Omental fat pad (tissue), 4 donors: Measurements from ENCODE around the gene ABCC3. TPM values are rescaled to one million over a fixed set of nuclear protein-coding genes. Genes with fewer than 3 reads are reported as not detected.
A peak's percentile ranks its signal among the peaks of the same experiment; 100 is the strongest.

Experiments used
- ATAC-seq: fragments of 150-250 bp; one replicate; pipeline ENCODE4 v1.9.1; 2016; ENCODE audit warnings: mild to moderate bottlenecking, moderate library complexity; ENCODE audit not compliant: low FRiP score
- DNase-seq: peaks from one replicate; pipeline ENCODE4 v3.0.0-alpha.2; 2019; ENCODE audit warnings: low spot score
- total RNA-seq, 4 donors: library from RNA; depleted of rRNA; stranded (reverse); fragments of >200 nt; gene quantifications; one replicate each; pipeline ENCODE4 v1.1.0, GENCODE V29; 2016
- TF ChIP-seq, protein P1 (sequence below), 3 donors: fragments of 450-650 bp; IDR thresholded peaks; one replicate each; pipeline ENCODE4 v1.5.1; 2016 to 2017; ENCODE audit warnings: antibody characterized with exemption in 3 of 3, mild to moderate bottlenecking in 3 of 3, moderate library complexity in 2 of 3

Gene ABCC3
- total RNA-seq, 4 donors from 2014 or later: 2.8 to 19.9 (median 11.1) TPM

DNA sequence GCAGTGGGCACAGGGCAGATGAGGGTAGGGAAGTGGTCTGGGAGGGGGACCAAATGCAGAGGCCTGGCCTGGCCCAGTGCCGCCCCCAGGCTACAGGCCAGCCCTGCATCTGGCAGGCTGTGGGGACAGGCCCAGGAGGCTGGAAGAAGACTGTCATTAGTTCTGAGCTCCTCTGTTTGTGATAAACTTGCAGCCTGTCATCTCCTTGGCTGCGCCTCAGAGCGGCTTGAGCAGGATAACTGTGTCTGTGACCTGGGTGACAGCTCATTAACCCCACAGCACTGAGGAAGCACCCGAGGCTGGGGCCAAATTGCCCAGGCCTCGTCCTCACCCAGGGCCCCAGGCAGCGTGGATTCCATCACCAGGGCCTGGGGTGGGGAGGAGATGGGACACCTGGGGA, 23.9 kb downstream of the ABCC3 start:
- DNase-seq: no peak
- ATAC-seq: no peak
- TF ChIP-seq, protein P1, sequence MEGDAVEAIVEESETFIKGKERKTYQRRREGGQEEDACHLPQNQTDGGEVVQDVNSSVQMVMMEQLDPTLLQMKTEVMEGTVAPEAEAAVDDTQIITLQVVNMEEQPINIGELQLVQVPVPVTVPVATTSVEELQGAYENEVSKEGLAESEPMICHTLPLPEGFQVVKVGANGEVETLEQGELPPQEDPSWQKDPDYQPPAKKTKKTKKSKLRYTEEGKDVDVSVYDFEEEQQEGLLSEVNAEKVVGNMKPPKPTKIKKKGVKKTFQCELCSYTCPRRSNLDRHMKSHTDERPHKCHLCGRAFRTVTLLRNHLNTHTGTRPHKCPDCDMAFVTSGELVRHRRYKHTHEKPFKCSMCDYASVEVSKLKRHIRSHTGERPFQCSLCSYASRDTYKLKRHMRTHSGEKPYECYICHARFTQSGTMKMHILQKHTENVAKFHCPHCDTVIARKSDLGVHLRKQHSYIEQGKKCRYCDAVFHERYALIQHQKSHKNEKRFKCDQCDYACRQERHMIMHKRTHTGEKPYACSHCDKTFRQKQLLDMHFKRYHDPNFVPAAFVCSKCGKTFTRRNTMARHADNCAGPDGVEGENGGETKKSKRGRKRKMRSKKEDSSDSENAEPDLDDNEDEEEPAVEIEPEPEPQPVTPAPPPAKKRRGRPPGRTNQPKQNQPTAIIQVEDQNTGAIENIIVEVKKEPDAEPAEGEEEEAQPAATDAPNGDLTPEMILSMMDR (IDR thresholded peaks at IDR 0.05): no peak

DNA sequence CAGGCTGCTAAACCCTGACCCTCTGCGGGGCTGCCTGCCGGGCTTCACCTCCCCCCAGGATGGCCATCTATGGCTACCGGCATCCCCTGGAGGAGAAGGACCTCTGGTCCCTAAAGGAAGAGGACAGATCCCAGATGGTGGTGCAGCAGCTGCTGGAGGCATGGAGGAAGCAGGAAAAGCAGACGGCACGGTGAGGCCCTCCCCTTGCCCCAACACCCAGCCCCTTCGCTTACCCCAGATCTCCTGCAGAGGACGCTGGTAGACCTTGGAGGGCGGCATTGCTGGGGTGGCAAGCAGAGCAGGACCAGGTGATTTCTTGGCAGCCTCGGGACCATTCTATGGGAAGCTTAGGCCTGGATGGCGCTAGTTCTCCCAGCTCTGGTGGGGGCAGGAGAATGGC, 24.5 kb downstream of the ABCC3 start:
- ATAC-seq (no peak), DNase-seq (no peak)
- TF ChIP-seq, protein P1 (IDR thresholded peaks at IDR 0.05): no peak

DNA sequence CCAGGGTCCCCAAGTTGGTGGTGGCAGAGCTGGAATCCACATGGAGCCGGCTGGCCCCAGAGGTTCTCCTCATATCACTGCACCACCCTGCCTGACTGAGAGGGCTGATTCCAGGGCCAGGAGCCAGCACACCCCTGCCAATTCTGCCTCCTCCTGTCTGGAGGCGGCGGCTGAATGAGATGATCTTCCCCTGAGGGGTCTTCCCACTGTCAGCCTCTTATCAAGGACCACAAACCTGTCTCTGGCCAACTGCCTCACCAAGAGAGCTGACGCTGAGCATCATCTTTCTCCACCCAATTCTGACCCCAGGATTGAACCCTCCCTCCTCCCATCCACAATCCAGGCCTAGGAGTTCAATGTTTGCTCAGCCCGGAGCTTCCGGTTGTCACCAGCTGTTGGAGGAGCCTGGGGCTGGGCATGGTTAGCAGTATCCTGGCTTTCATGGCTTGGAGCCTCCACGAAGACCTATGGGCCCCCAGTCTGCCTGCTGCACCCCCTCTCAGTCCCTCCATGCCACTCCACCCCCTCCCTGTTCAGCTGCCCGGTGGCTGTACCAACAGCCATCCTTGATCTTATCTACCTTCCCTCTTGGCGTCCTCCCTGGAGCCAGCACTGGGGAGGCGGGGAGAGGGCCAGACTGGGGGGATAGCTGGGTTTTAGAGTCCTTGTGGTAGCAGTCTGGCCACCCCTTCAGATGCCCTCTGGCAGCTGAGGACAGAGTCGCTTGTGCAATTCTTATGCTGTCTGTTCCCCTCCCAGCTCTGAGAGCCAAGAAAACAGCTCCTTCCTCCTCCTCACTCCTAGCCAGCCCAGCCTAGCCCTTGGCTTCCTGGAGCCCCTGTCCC, 25.6 kb downstream of the ABCC3 start:
- TF ChIP-seq, protein P1 (IDR thresholded peaks at IDR 0.05): no peak
- peak; percentile 19 for ATAC-seq
- DNase-seq: no peak

DNA sequence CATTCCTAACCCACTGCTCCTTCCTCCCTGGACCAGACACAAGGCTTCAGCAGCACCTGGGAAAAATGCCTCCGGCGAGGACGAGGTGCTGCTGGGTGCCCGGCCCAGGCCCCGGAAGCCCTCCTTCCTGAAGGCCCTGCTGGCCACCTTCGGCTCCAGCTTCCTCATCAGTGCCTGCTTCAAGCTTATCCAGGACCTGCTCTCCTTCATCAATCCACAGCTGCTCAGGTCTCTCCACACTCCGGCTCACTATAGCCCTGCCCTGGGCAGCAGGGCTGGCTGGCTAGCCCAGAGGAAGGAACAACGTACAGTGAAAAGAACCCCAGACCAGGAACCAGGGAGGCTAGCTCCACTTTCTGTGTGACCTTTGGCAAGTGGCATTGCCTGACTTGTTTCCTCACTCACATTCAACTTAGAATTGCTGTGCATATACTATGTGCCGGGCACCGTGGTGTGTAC, 26.2 kb downstream of the ABCC3 start:
- DNase-seq (no peak), ATAC-seq (no peak)
- TF ChIP-seq, protein P1 (IDR thresholded peaks at IDR 0.05): no peak

DNA sequence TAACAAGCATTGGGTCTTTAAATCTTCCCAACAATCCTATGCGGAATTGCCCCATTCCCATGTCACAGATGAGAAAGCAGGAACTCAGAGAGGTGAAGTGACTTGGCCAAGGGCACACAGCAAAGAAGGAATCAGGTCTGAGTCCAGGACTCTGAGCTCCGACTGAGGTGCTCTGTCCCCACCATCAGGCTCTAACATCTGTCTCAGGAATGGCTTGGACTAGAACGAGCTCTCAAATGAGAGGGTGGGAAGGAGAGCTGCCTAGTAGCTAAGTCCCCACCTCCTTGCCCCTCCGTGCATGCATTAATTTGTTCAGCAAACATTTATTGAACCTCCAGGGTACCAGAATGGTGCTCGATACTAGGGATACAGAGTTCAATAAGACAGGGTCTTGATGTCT, 26.7 kb downstream of the ABCC3 start:
- TF ChIP-seq, protein P1 (IDR thresholded peaks at IDR 0.05): no peak
- ATAC-seq: no peak
- DNase-seq: no peak

DNA sequence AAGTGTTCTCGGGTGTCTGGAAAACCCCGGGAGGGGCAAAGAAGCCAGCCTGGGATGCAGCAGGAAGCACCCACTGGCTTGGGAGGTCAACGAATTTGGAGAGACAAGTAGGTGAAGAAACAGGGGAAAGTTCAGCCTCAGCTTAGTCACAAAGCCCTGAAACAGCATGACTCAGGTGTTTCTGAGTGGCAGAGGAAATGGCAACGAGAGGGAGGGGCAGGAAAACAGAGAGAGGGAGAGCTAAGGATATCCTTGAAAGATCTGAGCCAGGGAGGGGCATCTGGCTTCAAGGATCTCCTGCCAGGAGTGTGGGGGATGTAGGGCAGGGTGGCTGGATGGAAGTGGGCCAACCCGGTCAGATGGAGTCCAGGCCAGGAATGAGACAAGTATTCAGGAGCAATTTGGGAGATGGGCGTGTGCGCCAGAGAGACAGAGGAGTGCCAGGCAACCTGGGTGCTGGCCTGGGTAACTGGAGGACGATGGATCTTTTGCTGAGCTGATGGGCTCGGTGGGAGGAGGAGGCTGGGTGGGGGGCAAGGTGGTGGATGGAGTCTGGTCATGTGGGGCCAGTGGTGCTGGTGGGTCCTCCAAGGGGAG, 27.2 kb downstream of the ABCC3 start:
- TF ChIP-seq, protein P1 (IDR thresholded peaks at IDR 0.05): no peak
- DNase-seq: peak; percentile 41
- peak; percentile 88 for ATAC-seq
